GM12878 (cell line): ENCODE results near the gene ECPAS.

ENCODE experiments used
- BCL3 ChIP-seq: IDR thresholded peaks from 2 replicates; pipeline ENCODE4 v1.6.1; 2011; ENCODE audit warnings: borderline replicate concordance, low read depth, mild to moderate bottlenecking, moderate library complexity, low read length; ENCODE audit not compliant: insufficient read depth, poor library complexity, severe bottlenecking
- CREB1 ChIP-seq: IDR thresholded peaks from 2 replicates; pipeline ENCODE4 v1.6.1; 2012; ENCODE audit warnings: low read depth, mild to moderate bottlenecking, inconsistent platforms
- CTCF ChIP-seq, 3 experiments: IDR thresholded peaks in 2 of 3; conservative IDR thresholded peaks in 1 of 3; 2 replicates each; pipeline ENCODE4 v1.5.1; 2011; ENCODE audit warnings: low read depth in 3 of 3, low read length in 3 of 3, mild to moderate bottlenecking in 3 of 3, control low read depth in 2 of 3, moderate library complexity in 2 of 3, inconsistent platforms in 1 of 3, mixed read lengths in 1 of 3; ENCODE audit not compliant: control insufficient read depth in 2 of 3, insufficient read depth in 1 of 3; ENCODE audit errors: extremely low read depth in 1 of 3
- EZH2 ChIP-seq: IDR thresholded peaks from 2 replicates; pipeline ENCODE4 v1.6.1; 2012; ENCODE audit warnings: low read depth, mild to moderate bottlenecking, control low read depth, inconsistent platforms, low read length, borderline replicate concordance; ENCODE audit not compliant: control insufficient read depth
- HDAC6 ChIP-seq: fragments of 200-600 bp; sonication (generic); IDR thresholded peaks from one replicate; pipeline ENCODE4 v1.8.0; 2017; ENCODE audit warnings: antibody characterized with exemption; ENCODE audit not compliant: unreplicated experiment
- MAX ChIP-seq: IDR thresholded peaks from 2 replicates; pipeline ENCODE4 v1.6.1; 2012; ENCODE audit warnings: low read depth, low read length, improper control_type of control experiment
- ZBED1 ChIP-seq: IDR thresholded peaks from 2 replicates; pipeline ENCODE4 v1.6.1; 2016; ENCODE audit warnings: borderline replicate concordance

GRCh38 chr9:111381006-111381405, 103.2 kb downstream of the ECPAS start:
- TF ChIP-seq CTCF (IDR thresholded peaks at IDR 0.05 in 2 of 3, conservative IDR thresholded peaks at IDR 0.05 in 1 of 3; ENCODE audit: control insufficient read depth in 2 of 3, extremely low read depth in 1 of 3, insufficient read depth in 1 of 3, low read depth in 3 of 3, low read length in 3 of 3) (no peak), EZH2 (no peak), MAX (no peak), HDAC6 (no peak), CREB1 (no peak), BCL3 (no peak), ZBED1 (no peak)
